VCaP (cell line): Measurements from ENCODE around the gene USP49.

Experiments used
- H3K27ac ChIP-seq: fragments of 450-650 bp; 2 replicates; pipeline ENCODE4 v1.5.1; 2017
- CTCF ChIP-seq: fragments of 450-650 bp; conservative IDR thresholded peaks from 2 replicates; pipeline ENCODE4 v1.5.1; 2017; ENCODE audit warnings: mild to moderate bottlenecking, moderate library complexity

The USP49 gene

GRCh38 chr6:41884957-41885356, 10.2 kb downstream of the USP49 start:
- no peak for TF ChIP-seq CTCF
- no peak overlapping the region for H3K27ac ChIP-seq

- no peak for TF ChIP-seq CTCF
- no peak overlapping the region for H3K27ac ChIP-seq
These were observed 13.7 kb downstream of the USP49 start for GRCh38 chr6:41881506-41881905.

- TF ChIP-seq CTCF: no peak
- no peak overlapping the region for H3K27ac ChIP-seq
These were observed 16.2 kb downstream of the USP49 start for GRCh38 chr6:41878961-41879405.

- TF ChIP-seq CTCF: no peak
- H3K27ac ChIP-seq: no peak overlapping the region
These were observed 16.9 kb downstream of the USP49 start for GRCh38 chr6:41878246-41878645.

- no peak for TF ChIP-seq CTCF
- H3K27ac ChIP-seq: no peak overlapping the region
These were observed 18.0 kb downstream of the USP49 start for GRCh38 chr6:41877051-41877680.

GRCh38 chr6:41874741-41875140, 20.4 kb downstream of the USP49 start:
- no peak for TF ChIP-seq CTCF
- H3K27ac ChIP-seq: no peak overlapping the region

GRCh38 chr6:41872147-41872546, 23.0 kb downstream of the USP49 start:
- no peak for TF ChIP-seq CTCF
- no peak overlapping the region for H3K27ac ChIP-seq
